B cell (primary cell): ENCODE measurements around the gene RRBP1. TPM values are rescaled to one million over a fixed set of nuclear protein-coding genes. Genes with fewer than 3 reads are reported as not detected.
A peak's percentile ranks its signal among the peaks of the same experiment; 100 is the strongest.

ENCODE experiments used
- ATAC-seq: fragments of 200-7000 bp; cut with Tn5 transposase; one replicate; pipeline ENCODE4 v1.10.0; 2021; ENCODE audit warnings: low read depth, mild to moderate bottlenecking, moderate number of reproducible peaks, moderate library complexity
- CTCF ChIA-PET: fragments of 350-600 bp; sonication (Branson Sonifier 250); formaldehyde crosslinking; loops from one replicate; lab custom pipeline; 2021; ENCODE audit warnings: antibody characterized with exemption, inconsistent platforms; lab: Charles Lee
- POLR2A ChIA-PET: fragments of 350-600 bp; sonication (Branson Sonifier 250); formaldehyde crosslinking; loops from one replicate; lab custom pipeline; 2021; ENCODE audit warnings: antibody characterized with exemption; lab: Charles Lee
- DNase-seq: peaks from one replicate; pipeline ENCODE4 v3.0.0; 2013
- H2AFZ ChIP-seq: 2 replicates; pipeline ENCODE4 v1.6.1; 2012; ENCODE audit warnings: mild to moderate bottlenecking, low read depth, low read length; ENCODE audit not compliant: insufficient read depth, poor library complexity, severe bottlenecking
- H3K27ac ChIP-seq, 2 donors: 1 replicate in 1 of 2; 2 replicates in 1 of 2; pipeline ENCODE4 v1.5.1; 2012 to 2013; ENCODE audit warnings: low read length in 2 of 2, mild to moderate bottlenecking in 2 of 2, moderate library complexity in 1 of 2
- H3K27me3 ChIP-seq, 4 experiments: fragments of 200-600 bp in 1 of 4; sonication (generic) in 1 of 4; replicated peaks in 1 of 4; 1 replicate in 2 of 4; 2 replicates in 2 of 4; pipeline versions ENCODE4 v1.6.1 to v1.7.0; 2013 to 2016; ENCODE audit warnings: low read length in 3 of 4, mild to moderate bottlenecking in 2 of 4, mixed read lengths in 1 of 4, moderate library complexity in 1 of 4; ENCODE audit not compliant: insufficient read depth in 4 of 4, control insufficient read depth in 3 of 4; ENCODE audit errors: control extremely low read depth in 1 of 4
- H3K36me3 ChIP-seq, 2 experiments: replicated peaks in 1 of 2; 1 replicate in 1 of 2; 2 replicates in 1 of 2; pipeline versions ENCODE4 v1.6.1 to v1.7.1; 2013; ENCODE audit warnings: low read length in 1 of 2; ENCODE audit not compliant: insufficient read depth in 2 of 2, control insufficient read depth in 1 of 2; ENCODE audit errors: control extremely low read depth in 1 of 2, extremely low read depth in 1 of 2
- H3K4me1 ChIP-seq, 2 donors: fragments of 200-600 bp in 1 of 2; sonication (generic) in 1 of 2; 1 replicate in 1 of 2; 2 replicates in 1 of 2; pipeline versions ENCODE4 v1.5.1 to v1.6.1; 2013 to 2017; ENCODE audit warnings: low read length in 2 of 2; ENCODE audit not compliant: control insufficient read depth in 2 of 2, insufficient read depth in 2 of 2
- H3K4me2 ChIP-seq: replicated peaks from 2 replicates; pipeline ENCODE3; 2012; ENCODE audit warnings: mild to moderate bottlenecking, low read depth, low read length; ENCODE audit not compliant: poor library complexity, severe bottlenecking
- H3K4me3 ChIP-seq, 5 experiments: fragments of 200-600 bp in 1 of 5; sonication (generic) in 1 of 5; 1 replicate in 3 of 5; 2 replicates in 2 of 5; pipeline versions ENCODE4 v1.5.1 to v1.7.0; 2011 to 2016; ENCODE audit warnings: low read length in 4 of 5, mild to moderate bottlenecking in 4 of 5, low read depth in 2 of 5, control low read depth in 1 of 5, moderate library complexity in 1 of 5; ENCODE audit not compliant: insufficient read depth in 1 of 5; ENCODE audit errors: control extremely low read depth in 1 of 5, extremely low read depth in 1 of 5
- H3K79me2 ChIP-seq: fragments of 200-600 bp; sonication (generic); one replicate; pipeline ENCODE4 v1.6.0; 2016; ENCODE audit warnings: low read length; ENCODE audit not compliant: control insufficient read depth, insufficient read depth
- H3K9ac ChIP-seq: fragments of 200-600 bp; sonication (generic); 2 replicates; pipeline ENCODE4 v1.6.1; 2017; ENCODE audit warnings: mild to moderate bottlenecking, low read length, moderate library complexity
- H3K9me3 ChIP-seq, 3 donors: one replicate each; pipeline versions ENCODE4 v1.6.1 to v1.7.1; 2013; ENCODE audit warnings: low read length in 2 of 3; ENCODE audit not compliant: control insufficient read depth in 2 of 3, insufficient read depth in 1 of 3; ENCODE audit errors: control extremely low read depth in 1 of 3
- H4K20me1 ChIP-seq: 2 replicates; pipeline ENCODE4 v1.6.0; 2012; ENCODE audit warnings: mild to moderate bottlenecking, low read length; ENCODE audit not compliant: insufficient read depth, control insufficient read depth, poor library complexity, severe bottlenecking
- H3K27ac Mint-ChIP-seq: one replicate; pipeline ENCODE4 v1.8.0; 2021; ENCODE audit warnings: mixed read lengths
- H3K27me3 Mint-ChIP-seq: one replicate; pipeline ENCODE4 v1.8.0; 2021; ENCODE audit warnings: mixed read lengths
- H3K4me1 Mint-ChIP-seq: one replicate; pipeline ENCODE4 v1.8.0; 2021; ENCODE audit warnings: mixed read lengths
- H3K4me3 Mint-ChIP-seq: one replicate; pipeline ENCODE4 v1.8.0; 2021; ENCODE audit warnings: mixed read lengths
- H3K9me3 Mint-ChIP-seq: one replicate; pipeline ENCODE4 v1.8.0; 2022; ENCODE audit warnings: mixed read lengths; ENCODE audit not compliant: insufficient read depth
- CTCF ChIP-seq: fragments of 200-600 bp; IDR thresholded peaks from one replicate; pipeline ENCODE4 v1.8.0; 2022; ENCODE audit warnings: antibody characterized with exemption, mild to moderate bottlenecking
- EZH2 ChIP-seq: IDR thresholded peaks from 2 replicates; pipeline ENCODE4 v1.6.1; 2012; ENCODE audit warnings: borderline replicate concordance, low read depth, mild to moderate bottlenecking, moderate library complexity, low read length; ENCODE audit not compliant: insufficient read depth, poor library complexity, severe bottlenecking
- WGBS: methylation state at CpG from one replicate; pipeline ENCODE4 v1.1.5; 2013; ENCODE audit warnings: missing lambda C conversion rate; ENCODE audit not compliant: insufficient coverage; 5-methylcytosine and 5-hydroxymethylcytosine counted together
- intact Hi-C: fragments of 100-400 bp; cut with micrococcal nuclease; formaldehyde crosslinking; loops from one replicate; pipeline ENCODE4 v1.10.0; 2022
- polyA plus RNA-seq: library from polyadenylated mRNA; depleted of rRNA; stranded (reverse); fragments of >200 nt; gene quantifications from 2 replicates; pipeline ENCODE4 v1.2.3, GENCODE V29; 2012
- total RNA-seq, 2 donors: library from RNA; stranded (reverse); fragments of 120-200 nt in 1 of 2; gene quantifications; 1 replicate in 1 of 2; 2 replicates in 1 of 2; pipeline versions ENCODE4 v1.2.3 to v1.2.4, GENCODE V29; 2013 to 2022

RRBP1 gene
- total and polyA plus RNA-seq, 2 donors (not counting 1 experiment from before 2014, with no cell fraction given): 10.9 to 27.5 TPM

DNA sequence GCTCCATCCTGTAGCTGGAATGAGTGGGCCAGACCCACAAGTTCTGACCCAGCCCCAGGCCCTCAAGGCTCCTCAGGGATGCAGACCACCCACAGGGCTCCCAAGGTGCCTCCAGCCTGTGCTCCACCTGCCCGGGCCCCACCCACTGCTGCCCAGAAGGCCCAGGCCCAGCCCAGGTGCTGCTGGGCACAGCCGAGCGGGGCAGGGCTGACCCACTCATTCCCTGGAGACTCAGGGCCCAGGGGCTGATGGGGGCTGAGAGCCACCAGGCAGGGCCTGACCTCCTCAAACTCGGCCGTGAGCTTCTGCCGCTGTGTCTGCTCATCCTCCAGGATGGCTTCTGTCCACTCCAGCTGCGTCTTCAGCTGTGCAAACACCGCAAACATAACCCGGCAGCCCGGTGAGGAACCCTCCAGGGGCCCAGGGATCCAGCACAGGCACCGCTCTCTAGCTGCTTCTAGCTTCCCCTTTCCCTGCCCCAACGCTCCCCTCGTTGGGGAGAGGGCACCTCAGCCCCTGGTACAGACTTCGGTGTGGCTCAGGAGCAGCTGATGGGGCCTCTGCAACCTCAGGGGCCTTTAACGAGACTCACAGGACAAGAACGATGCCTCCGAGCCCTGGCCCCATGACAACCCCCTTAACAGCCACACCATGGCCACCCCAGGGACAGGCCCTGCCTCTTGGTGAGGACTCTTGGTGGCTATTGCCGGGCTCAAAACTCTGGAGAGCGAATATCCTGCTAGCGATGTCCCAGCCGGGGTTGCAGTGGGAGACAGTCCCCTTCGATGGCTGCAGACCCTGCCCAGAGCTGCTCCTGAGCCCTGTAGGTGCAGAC lies 66.2 kb downstream of the RRBP1 start:
- TF ChIP-seq EZH2: no peak
- no peak for TF ChIP-seq CTCF
- H3K27me3 Mint-ChIP-seq: no peaks in the 10 kb centered on the region
- Histone ChIP-seq H3K27ac (peak overlapping the region in 1 of 2 donors; percentile 23), H4K20me1 (no peaks in the 10 kb centered on the region), H3K9me3 (no peaks in the 10 kb centered on the region), H3K4me2 (peak overlapping the region; percentile 35), H3K36me3 (peaks cover 0 to 8% of the 10 kb centered on the region in 2 experiments), H3K4me1 (peaks cover 3 to 15% of the 10 kb centered on the region in 2 donors), H2AFZ (no peak overlapping the region), H3K27me3 (no peaks in the 10 kb centered on the region), H3K9ac (no peak overlapping the region), H3K79me2 (no peaks in the 10 kb centered on the region), H3K4me3 (no peak overlapping the region)
- no peak for ATAC-seq
- no peak overlapping the region for H3K4me3 Mint-ChIP-seq
- intact Hi-C loops: no loop called here
- H3K9me3 Mint-ChIP-seq: no peaks in the 10 kb centered on the region
- H3K27ac Mint-ChIP-seq: no peak overlapping the region
- 43% methylated on average over 19 of the region's 22 CpGs for WGBS
- H3K4me1 Mint-ChIP-seq: peaks cover 3% of the 10 kb centered on the region
- POLR2A ChIA-PET: no interaction called here
- DNase-seq: no peak
- CTCF ChIA-PET: interaction anchor here (0.6 to 1.2 kb wide), 2 partner anchors 52 to 79 kb away, joined by 4 read pairs; no protein-coding TSS in a partner anchor
